DMS153 treated with DMSO at 0.1 percent for 48 hours (cell line): ENCODE measurements around the gene DISP3.

Experiments
- DNase-seq: peaks from one replicate; lab custom pipeline; 2025; ENCODE audit not compliant: unreplicated experiment; lab: John Stamatoyannopoulos, UW

DISP3 gene

GRCh38 chr1:11455967-11456570, 22.9 kb upstream of the DISP3 start:
- DNase-seq: no peak

DNA sequence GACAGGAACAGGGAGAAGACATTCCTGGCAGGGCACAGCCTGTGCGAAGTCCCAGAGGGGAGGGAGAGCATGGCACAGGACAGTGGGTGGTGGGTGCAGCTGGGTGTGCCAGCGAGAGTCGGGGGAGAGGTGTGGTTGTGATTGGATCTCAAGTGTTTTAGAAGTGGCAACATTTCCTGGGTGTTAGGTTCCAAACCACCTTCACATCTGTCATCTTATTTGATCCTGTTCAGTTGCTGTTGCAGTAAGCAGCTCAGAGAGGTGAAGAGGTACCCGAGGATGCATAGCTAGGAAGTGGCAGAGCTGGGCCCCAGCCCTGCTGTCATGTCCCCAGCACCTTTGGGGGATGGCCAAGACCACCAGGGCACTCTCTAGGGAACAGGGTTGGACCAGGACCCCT, 22.0 kb upstream of the DISP3 start:
- no peak for DNase-seq

DNA sequence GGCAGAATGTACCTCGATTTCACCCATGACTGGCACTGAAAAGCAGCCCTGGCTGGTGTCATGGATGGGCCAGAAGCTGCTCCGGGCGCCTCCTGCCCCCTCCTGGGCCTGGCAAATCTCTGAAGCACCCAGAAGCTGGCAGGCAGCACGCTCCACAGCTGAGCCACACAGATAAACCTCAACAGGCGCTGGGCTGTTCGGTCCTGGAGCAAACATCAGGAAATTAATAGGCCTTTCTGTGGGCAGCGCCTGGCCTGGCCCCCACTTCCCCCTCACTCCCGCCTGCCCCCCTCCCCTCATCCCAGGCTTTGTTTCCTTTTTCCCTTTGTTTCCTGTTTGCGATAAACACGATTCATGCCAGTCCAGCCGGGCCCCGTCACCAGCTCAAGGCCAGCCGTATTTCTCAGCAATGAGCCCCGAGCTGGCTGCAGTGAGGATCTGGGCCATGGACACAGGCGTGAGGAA, 20.1 kb upstream of the DISP3 start:
- DNase-seq: peak; percentile 39

DNA sequence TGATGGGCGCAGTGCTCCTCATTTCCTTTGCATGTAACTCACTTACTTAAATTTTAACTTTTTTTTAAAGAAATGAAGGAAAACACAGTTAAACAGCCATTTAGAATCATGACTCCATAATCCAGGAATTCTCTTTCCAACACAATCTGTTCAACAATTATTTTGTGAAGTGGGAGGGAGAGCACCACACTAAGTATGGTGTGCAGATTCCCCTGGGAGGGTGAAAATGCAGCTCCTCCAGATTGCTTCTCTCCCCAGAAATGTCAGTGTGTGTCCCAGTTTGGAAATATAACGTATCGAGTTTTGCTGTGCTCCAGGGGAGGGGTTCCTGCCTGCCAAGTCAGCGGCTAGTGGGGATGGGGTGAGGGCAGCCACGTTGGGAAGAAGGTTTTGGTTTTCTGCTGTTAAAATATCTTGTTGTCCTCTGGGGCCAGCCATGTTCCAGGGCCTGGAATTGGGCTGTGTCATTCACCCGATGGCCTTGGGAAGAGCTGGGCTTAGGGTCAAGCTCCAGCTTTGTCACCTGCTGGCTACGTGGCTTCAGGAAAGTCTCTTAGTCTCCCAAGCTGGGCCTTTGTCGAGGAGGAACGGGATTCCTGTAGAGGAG, 17.3 kb upstream of the DISP3 start:
- no peak for DNase-seq

DNA sequence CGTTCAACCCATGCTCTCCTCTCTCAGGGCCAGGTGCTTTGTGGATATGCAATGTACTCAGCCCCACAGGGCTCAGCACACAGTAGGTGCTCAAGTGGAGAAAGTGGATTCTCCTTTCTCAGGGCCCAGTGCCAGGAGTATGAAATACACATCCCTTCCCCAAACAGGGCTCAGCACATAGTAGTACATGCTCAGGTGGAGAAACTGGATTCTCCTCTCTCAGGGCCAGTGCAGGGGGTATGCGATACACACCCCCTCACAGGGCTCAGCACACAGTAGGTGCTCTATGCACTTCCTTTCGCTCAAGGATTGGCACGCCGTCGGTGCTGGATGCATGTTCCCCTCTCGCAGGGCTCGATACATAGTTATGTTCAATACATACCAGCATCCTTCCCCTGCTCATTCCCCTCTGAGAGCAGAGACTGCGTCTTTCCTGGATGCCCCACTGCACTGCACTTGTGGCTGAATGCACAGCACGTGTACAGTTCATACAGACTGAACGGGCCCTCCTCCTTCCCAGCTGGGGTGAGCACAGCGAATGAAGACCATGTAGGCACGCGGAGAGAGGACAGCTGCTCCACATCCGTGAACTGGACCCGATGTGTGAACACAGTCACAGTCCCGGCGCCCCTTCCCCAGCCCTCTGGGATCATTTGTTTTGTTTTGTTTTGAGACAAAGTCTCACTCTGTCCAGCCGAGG, 16.6 kb upstream of the DISP3 start:
- DNase-seq: no peak

GRCh38 chr1:11463177-11463576, 15.8 kb upstream of the DISP3 start:
- no peak for DNase-seq

DNA sequence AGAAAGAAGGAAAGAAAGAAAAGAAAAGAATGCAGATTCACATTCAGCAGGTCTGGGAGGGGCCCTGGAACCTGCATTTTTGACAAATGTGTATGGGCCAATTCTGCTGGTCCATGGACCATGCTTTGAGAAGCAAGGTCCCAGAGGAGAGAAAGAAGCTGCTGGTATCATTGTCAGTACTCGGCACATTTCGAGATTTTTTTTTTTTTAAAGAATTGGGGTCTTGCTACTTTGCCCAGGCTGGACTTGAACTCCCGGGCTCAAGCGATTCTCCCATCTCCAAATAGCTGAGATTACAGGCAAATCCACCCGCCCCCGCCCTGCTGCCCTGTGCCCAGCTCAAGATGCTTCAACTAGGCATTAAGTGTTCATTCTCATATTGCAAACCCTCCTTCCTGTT, 13.6 kb upstream of the DISP3 start:
- no peak for DNase-seq

DNA sequence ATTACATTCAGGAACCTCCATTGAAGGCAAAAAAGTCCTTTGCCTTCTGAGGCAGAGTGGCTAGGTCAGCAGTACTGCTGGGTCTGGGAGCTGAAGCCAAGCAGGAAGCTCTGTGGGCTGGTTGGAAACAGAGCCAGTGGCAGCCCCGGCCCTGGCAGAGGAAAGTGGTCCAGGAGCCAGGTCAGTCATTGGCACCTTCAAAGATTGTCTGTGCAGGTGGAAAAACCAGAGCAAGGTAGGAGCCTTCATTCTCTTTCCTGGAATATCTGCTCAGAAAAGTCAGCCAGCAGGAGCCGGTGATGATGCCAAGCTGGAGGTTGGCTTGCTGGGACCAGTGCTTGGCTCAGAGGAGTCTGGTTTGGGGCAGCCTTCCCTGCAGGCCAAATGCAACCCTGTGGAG, 12.5 kb upstream of the DISP3 start:
- DNase-seq: no peak

DNA sequence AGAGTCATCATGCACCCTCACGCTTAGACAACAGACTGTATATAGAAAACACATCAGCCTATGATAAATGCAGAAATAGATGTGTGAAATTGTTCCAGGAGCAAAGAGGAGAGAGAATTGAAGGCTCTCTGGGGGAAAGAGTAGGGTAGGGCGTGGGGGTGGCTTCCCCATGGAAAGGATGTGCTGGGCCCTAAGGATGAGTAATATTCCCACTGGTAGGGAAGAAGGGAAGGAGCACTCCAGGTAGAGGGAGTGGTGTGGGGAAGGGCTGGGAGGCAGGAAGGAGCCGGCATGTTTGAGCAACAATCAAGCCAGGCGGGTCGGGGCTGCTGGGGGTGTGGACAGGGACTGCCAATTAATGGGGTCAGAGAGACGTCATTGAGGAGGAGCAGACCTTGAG, 10.1 kb upstream of the DISP3 start:
- no peak for DNase-seq

DNA sequence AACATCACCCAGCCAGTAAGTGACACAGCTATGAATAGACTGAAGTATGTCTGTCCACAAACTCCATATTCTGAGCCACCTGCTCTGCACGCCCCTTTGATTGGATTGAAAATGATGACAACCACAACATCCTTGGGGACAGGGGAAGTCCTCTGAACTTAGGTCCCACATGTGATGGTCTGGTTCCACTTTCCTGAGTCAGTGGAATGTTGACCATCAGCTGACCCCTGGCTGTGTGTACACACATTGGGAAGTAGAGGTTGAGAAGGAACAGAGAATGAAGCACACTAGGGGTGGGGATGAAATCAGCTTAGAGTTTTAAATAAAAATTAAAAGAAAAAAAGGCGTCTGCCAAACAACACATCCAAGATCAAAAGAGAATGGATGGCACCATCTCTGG, 8.0 kb upstream of the DISP3 start:
- DNase-seq: no peak

DNA sequence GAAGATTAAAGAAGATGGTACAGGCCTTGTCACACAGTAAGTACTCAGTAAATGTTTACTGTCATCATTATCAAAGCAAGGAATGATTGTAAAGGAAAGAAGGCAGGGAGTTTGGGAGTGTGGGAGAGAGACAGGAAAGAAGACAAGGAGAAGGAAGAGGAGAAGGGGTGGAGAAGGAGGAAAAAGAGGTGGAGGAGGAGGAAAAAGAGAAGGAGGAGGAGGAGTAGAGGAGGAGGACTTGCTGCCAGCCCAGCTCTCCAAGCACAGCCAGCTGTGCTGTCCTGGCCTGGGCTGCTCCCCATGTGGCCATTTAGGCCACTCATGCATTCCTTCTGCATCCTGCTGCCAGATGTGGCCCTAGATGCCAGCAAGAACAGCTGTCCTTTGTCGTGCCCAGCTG, 7.5 kb upstream of the DISP3 start:
- no peak for DNase-seq

DNA sequence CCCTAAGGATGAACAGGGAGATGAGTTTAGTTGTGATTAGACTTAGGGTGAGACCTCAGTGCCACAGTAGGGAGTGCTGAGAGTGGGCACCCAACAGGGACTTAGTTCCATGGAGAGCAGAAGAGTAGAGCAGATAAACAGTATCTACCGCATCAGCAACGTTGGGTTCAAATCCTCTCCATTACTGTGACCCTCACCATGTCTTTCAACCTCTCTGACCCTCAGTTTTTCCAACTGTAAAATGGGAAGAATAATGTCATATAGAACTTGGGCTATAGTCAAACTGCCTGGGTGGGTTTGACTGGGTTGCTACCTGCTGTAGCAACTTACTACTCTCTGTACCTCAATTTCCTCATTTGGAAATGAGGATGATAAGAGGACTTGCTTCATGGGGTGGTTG, 6.7 kb upstream of the DISP3 start:
- DNase-seq: no peak

- DNase-seq: no peak
These were observed 6.2 kb upstream of the DISP3 start for GRCh38 chr1:11472741-11473140.

DNA sequence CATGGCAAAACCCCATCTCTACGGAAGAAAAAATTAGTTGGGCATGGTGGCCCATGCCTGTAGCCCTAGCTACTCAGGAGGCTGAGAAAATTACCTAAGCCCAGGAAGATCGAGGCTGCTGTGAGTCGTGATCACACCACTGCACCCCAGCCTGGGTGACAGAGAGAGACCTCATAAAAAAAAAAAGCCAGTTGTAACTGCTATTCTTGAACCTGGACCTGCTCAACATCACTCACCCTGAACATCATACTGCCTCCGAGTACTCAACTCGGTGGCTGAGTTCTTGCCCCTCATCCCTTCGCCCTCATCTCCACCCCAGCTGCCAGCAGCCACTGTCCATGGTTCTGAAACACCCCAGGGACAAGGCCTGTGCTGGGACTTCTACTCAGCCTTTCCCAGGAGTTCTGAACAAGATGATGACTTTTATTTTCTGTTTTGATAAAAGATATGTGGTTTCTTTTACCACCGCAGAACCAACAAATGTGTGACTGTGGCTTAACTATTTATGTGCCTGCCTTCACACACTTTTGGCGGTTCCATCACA, 5.4 kb upstream of the DISP3 start:
- DNase-seq: no peak

GRCh38 chr1:11474826-11475225, 4.1 kb upstream of the DISP3 start:
- DNase-seq: no peak

DNA sequence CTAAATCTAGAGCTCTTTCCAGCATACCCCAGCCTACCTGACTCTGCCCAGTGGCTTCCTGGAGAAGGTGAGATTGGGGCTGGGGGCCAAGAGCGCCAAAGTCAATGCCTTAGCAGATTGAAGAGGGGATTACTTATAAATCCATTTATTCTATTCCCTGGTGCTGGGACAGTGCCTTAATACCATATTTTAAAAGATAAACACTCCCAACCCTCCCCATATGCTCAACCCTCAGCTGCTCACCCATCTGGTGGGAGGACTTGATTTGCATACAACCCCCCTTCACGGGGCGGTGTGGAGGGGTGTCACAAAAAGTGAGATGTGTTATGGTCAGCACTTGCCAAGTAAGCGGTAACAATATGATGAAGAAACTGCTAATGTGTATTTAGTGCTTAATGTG, 3.2 kb upstream of the DISP3 start:
- DNase-seq: no peak

- no peak for DNase-seq
These were observed 522 bp downstream of the DISP3 start for GRCh38 chr1:11479375-11479979.

- no peak for DNase-seq
These were observed 2.1 kb downstream of the DISP3 start for GRCh38 chr1:11481019-11481418.

GRCh38 chr1:11482198-11482597, 3.2 kb downstream of the DISP3 start:
- DNase-seq: no peak

DNA sequence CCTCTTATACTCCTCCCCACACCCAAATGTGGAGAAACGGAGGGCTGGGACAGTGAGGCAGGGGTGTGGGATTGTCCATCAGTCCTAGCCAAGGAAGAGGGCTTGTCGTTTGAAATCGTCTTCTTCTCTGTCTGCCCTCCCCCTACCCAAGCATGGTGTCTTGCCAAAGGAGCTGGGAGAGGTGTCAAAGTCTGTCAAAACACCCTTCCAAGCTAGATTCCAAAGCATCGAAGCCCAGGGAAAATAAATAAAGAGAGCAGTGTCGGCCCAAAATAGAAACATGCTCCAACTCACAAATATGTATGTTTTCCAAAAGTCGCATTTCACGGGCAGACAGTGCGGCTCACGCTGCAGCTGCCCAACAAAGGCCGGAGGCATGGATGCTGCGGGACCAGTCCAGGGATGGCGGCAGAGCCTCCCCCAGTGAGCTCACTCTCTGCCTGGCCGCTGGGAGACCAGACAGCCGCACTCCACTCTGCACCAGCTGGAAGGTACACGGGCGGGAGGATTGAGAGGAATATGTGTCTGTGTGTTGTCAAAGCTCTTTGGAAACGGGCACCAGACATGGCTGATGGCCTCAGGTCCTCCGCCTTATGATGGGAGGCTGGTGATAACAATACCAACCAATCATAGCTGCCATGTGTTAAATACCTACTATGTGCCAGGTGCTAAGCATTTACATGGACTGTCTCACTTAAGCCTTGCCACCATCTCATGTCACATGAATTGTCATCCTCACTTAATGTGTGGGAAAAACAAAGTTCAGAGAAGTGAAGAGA, 3.9 kb downstream of the DISP3 start:
- no peak for DNase-seq
